GM12864 (cell line): ENCODE measurements around the gene CASD1.
A peak's percentile ranks its signal among the peaks of the same experiment; 100 is the strongest.

Source experiments
- DNase-seq: peaks from one replicate; pipeline ENCODE4 v3.0.0-alpha.2; 2011; ENCODE audit warnings: low read depth
- H3K4me3 ChIP-seq: 2 replicates; pipeline ENCODE4 v1.5.1; 2011; ENCODE audit warnings: mild to moderate bottlenecking, low read depth, low read length, control low read depth
- TF ChIP-seq, protein P1 (sequence below): IDR thresholded peaks from 2 replicates; pipeline ENCODE4 v1.5.1; 2011; ENCODE audit warnings: low read depth, mild to moderate bottlenecking, moderate library complexity, low read length, control low read depth, inconsistent platforms; ENCODE audit errors: missing control alignments

The CASD1 gene

DNA sequence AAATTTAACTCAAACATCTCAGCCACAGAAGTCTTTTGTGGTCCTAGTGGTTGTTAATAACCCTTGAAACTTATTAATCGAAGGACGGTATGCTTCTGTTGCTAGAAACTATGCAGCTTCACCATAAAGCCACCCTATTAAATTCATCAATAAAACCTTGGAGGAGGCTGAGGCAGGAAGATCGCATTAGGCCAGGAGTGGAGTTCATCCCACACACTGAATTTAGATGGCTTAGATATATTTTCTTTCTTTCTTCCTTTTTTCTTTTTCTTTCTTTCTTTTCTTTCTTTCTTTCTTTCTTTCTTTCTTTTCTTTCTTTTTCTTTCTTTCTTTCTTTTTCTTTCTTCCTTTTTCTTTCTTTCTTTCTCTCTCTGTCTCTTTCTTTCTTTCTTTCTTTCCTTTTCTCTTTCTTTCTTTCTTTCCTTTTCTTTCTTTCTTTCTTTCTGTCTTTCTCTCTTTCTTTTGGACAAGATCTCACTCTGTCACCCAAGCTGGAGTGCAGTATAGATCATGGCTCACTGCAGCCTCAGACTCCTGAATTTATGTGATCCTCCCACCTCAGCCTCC, 30.9 kb upstream of the CASD1 start:
- DNase-seq, result no peak
- TF ChIP-seq, protein P1, sequence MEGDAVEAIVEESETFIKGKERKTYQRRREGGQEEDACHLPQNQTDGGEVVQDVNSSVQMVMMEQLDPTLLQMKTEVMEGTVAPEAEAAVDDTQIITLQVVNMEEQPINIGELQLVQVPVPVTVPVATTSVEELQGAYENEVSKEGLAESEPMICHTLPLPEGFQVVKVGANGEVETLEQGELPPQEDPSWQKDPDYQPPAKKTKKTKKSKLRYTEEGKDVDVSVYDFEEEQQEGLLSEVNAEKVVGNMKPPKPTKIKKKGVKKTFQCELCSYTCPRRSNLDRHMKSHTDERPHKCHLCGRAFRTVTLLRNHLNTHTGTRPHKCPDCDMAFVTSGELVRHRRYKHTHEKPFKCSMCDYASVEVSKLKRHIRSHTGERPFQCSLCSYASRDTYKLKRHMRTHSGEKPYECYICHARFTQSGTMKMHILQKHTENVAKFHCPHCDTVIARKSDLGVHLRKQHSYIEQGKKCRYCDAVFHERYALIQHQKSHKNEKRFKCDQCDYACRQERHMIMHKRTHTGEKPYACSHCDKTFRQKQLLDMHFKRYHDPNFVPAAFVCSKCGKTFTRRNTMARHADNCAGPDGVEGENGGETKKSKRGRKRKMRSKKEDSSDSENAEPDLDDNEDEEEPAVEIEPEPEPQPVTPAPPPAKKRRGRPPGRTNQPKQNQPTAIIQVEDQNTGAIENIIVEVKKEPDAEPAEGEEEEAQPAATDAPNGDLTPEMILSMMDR, result no peak
- H3K4me3 ChIP-seq, result no peak overlapping the region

DNA sequence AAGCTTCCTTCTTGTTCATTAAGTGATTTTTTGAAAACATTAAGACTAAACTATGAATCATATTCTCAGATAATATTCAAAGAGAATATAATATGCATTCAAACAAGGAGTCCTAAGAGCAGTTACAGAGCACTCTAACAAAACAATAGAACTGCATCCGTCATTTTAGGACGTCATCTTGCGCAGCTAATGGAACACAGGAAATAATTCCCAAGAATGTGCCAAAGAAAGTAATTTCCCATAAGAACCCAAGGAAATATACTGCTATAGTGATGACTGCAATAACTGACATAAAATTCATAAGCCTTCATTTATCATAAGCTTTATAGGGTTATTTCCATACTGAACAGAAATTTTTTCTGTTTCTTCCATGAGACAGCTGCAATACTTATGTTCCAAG, 28.3 kb upstream of the CASD1 start:
- TF ChIP-seq, protein P1, result no peak
- no peak overlapping the region for H3K4me3 ChIP-seq
- no peak for DNase-seq

DNA sequence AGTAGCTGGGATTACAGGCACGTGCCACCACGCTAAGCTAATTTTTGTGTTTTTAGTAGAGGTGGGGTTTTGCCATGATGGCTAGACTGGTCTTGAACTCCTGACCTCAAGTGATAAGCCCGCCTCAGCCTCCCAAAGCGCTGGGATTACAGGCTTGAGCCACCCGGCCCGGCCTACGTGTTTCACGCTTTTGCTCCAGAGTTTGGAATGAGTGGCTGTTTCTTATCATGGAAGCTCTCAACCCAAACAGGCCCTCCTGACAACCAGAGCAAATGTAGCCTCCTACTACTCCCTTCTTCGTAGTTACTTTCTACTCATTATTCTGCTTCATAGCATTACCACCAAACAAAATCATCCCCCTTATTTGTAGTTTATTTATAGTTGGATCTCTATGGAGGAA, 26.8 kb upstream of the CASD1 start:
- no peak overlapping the region for H3K4me3 ChIP-seq
- TF ChIP-seq, protein P1, result no peak
- DNase-seq, result no peak

DNA sequence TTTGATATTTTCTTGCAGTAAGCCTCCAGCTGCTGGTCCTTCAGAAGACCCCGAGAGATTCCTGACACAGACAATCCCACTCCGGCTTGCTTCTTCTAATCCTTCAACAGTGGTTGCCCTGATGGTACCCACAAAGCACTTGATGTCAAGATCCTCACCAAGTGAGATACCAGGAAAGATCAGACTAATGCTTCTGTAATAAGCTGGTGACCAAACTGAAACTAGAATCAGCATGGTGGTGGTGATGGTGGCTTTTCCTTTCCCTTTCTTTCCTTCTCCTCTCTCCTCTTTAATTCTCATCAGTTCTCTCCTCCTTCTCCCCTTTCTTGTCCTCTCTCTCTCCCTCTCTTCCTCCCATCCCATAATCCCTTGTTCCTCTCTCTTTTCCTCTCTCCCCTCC, 25.8 kb upstream of the CASD1 start:
- TF ChIP-seq, protein P1, result no peak
- H3K4me3 ChIP-seq, result no peak overlapping the region
- no peak for DNase-seq

DNA sequence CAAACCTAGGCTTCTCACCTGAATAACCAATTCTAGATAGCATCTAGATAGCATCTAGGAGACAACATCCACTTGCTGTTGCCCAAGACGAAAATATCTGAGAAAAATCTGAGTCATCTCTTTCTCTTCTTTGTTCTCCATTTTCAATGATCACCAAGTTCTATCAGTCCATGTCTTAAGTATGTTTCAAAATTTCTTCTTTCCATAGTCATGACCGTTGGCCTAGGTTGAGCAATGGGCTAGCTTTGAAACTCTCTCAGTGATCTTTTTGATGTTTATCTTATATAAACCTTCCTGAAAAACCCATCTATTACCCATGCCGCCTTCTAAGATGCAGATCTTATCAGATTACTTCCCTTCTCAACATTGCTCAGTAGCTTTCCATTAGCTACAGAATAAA, 23.4 kb upstream of the CASD1 start:
- no peak for DNase-seq
- H3K4me3 ChIP-seq, result no peak overlapping the region
- TF ChIP-seq, protein P1, result no peak

DNA sequence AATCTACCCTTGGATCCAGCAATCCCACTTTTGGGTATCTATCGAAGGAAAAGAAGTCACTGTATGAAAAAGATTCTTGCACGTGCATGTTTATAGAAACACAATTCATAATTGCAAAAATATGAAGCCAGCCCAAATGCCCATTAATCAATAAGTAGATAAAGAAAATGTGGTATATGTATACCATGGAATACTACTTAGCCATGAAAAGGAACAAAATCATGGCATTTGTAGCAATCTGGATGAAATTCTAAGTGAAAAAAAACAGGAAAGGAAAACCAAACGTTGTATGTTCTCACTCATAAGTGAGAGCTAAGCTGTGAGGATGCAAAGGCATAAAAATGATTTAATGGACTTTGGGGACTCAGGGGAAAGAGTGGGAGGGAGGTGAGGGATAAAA, 18.2 kb upstream of the CASD1 start:
- TF ChIP-seq, protein P1, result no peak
- no peak for DNase-seq
- H3K4me3 ChIP-seq, result no peak overlapping the region

DNA sequence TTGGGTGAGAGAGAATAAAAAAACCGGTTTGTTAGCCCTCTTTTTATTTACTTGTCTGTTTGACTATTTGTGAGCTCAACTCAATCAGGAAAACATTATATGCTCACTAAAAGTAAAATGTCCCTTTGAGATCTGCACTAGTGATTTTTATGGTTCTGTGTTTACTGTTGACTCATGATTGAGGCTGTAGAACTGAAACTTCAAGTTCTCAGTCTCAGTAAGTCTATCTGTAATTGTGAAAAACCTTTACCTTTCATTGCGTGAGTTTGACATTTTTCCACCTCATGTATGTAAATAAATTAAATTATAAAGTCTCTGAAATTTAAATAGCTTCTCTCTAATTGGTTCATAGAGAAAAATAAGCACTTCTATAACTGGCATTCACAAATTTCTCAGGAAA, 17.0 kb upstream of the CASD1 start:
- H3K4me3 ChIP-seq, result no peak overlapping the region
- TF ChIP-seq, protein P1, result no peak
- peak; percentile 48 for DNase-seq
